Left ventricle myocardium inferior (tissue), 1 donor: ENCODE measurements around the gene TECPR2. TPM values are rescaled to one million over a fixed set of nuclear protein-coding genes. Genes with fewer than 3 reads are reported as not detected.

Experiments used
- DNase-seq: peaks from one replicate; pipeline ENCODE4 v3.0.0-alpha.2; 2020
- H3K27ac ChIP-seq: fragments of 200-600 bp; replicated peaks from 2 replicates; pipeline ENCODE4 v1.8.0; 2021
- H3K27me3 ChIP-seq: fragments of 200-600 bp; 2 replicates; pipeline ENCODE4 v1.8.0; 2021; ENCODE audit warnings: low read depth
- H3K36me3 ChIP-seq: fragments of 200-600 bp; 2 replicates; pipeline ENCODE4 v1.8.0; 2021
- H3K4me1 ChIP-seq: fragments of 200-600 bp; 2 replicates; pipeline ENCODE4 v1.8.0; 2021
- H3K4me3 ChIP-seq: fragments of 200-600 bp; 2 replicates; pipeline ENCODE4 v1.8.0; 2021; ENCODE audit warnings: mild to moderate bottlenecking, moderate library complexity
- H3K9me3 ChIP-seq: fragments of 200-600 bp; replicated peaks from 2 replicates; pipeline ENCODE4 v1.8.0; 2021
- intact Hi-C: fragments of 100-400 bp; cut with micrococcal nuclease; formaldehyde crosslinking; loops from one replicate; pipeline ENCODE4 v1.11.0; 2022
- total RNA-seq: library from RNA; stranded (reverse); fragmentation: NEBNext Ultra II Directional; extraction: Animal tissue kit (Norgen Biotek cat#: 25700); gene quantifications from one replicate; pipeline ENCODE4 v1.2.1, GENCODE V29; 2021
- TF ChIP-seq, protein P1 (sequence below): fragments of 200-600 bp; IDR thresholded peaks from 2 replicates; pipeline ENCODE4 v1.8.0; 2021; ENCODE audit warnings: antibody characterized with exemption, mild to moderate bottlenecking, borderline replicate concordance
- donor health status: DM: no; HTN: yes; CAD: no; lungs with severe emphysema.

The TECPR2 gene
- total RNA-seq, 1 donor from 2014 or later: 20.0 TPM

DNA sequence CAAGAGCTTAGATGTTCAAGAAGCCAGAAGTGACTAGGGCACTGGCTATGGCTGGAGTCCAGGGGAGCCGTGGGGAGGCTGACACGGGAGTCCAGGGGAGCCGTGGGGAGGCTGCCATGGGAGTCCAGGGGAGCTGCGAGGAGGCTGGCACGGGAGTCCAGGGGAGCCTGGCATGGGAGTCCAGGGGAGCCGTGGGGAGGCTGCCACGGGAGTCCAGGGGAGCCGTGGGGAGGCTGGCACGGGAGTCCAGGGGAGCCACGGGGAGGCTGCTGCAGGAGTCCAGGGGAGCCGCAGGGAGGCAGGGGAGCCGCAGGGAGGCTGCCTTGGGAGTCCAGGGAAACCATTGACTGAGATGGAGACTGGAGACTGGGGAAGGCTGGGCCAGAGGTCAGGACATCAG is 54.9 kb downstream of the TECPR2 start:
- TF ChIP-seq, protein P1, sequence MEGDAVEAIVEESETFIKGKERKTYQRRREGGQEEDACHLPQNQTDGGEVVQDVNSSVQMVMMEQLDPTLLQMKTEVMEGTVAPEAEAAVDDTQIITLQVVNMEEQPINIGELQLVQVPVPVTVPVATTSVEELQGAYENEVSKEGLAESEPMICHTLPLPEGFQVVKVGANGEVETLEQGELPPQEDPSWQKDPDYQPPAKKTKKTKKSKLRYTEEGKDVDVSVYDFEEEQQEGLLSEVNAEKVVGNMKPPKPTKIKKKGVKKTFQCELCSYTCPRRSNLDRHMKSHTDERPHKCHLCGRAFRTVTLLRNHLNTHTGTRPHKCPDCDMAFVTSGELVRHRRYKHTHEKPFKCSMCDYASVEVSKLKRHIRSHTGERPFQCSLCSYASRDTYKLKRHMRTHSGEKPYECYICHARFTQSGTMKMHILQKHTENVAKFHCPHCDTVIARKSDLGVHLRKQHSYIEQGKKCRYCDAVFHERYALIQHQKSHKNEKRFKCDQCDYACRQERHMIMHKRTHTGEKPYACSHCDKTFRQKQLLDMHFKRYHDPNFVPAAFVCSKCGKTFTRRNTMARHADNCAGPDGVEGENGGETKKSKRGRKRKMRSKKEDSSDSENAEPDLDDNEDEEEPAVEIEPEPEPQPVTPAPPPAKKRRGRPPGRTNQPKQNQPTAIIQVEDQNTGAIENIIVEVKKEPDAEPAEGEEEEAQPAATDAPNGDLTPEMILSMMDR: no peak
- Histone ChIP-seq H3K9me3 (no peaks in the 10 kb centered on the region), H3K4me1 (no peaks in the 10 kb centered on the region), H3K27me3 (no peaks in the 10 kb centered on the region), H3K36me3 (peaks cover 29% of the 10 kb centered on the region), H3K27ac (no peak overlapping the region), H3K4me3 (no peak overlapping the region)
- DNase-seq: no peak
- intact Hi-C loops: no loop called here

DNA sequence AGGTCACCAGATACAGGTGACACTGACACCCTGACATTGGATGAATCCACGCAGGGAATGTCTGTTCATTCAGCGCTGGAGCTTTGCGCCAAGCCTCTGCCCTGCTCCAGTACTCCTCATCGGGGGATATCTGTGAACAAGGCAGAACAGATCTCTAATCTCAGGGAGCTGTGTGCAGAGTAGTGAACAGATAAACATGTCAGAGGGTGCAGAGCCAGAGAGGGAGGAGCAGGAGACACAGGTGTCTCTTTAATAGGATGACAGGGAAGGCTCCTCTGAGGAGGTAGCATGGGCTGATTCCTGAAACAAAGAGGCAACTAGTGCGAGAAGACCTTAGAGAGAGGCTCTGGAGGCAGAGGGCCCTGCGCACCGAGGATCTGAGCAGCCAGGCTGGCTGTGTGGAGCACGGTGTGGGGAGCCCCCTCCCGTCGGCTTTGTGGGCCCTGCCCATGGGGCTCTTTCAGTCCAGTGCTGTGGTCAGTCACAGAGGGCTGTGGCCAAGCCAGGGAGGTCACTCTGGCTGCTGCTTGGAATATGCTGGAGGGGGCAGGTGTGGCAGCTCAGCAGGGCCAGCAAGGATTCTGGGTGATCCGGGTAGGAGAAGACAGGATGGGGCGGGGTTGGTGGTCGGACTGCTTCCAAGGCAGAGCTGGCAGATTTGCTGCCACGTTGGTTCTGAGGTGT is 55.6 kb downstream of the TECPR2 start:
- TF ChIP-seq, protein P1: no peak
- Histone ChIP-seq H3K27me3 (no peaks in the 10 kb centered on the region), H3K9me3 (no peaks in the 10 kb centered on the region), H3K4me1 (no peaks in the 10 kb centered on the region), H3K4me3 (no peak overlapping the region), H3K27ac (no peak overlapping the region), H3K36me3 (peaks cover 28% of the 10 kb centered on the region)
- intact Hi-C loops: no loop called here
- no peak for DNase-seq

DNA sequence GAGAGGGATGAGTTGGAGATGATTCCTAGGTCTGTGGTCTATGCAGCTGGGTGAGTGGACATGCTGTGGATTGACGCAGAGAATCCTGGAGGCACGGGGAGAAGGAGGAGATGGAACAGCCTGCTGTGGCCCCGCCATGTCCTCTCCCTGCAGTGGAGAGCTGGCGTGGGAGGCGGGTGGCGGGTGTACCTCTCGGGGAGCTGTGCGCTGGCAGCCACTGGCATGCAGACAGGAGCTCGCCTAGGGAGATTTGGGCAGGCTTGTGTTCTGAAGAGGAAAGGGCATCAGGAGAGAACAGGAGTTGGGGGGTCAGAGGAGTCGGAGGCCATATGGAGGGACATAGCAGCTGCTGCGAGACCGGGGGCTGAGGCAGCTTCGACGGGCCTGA is 56.1 kb downstream of the TECPR2 start:
- H3K27me3 ChIP-seq: no peaks in the 10 kb centered on the region
- no peak overlapping the region for H3K27ac ChIP-seq
- H3K4me3 ChIP-seq: no peak overlapping the region
- H3K4me1 ChIP-seq: no peaks in the 10 kb centered on the region
- no peaks in the 10 kb centered on the region for H3K9me3 ChIP-seq
- peaks cover 24% of the 10 kb centered on the region for H3K36me3 ChIP-seq
- intact Hi-C loops: no loop called here
- TF ChIP-seq, protein P1: no peak
- DNase-seq: no peak

DNA sequence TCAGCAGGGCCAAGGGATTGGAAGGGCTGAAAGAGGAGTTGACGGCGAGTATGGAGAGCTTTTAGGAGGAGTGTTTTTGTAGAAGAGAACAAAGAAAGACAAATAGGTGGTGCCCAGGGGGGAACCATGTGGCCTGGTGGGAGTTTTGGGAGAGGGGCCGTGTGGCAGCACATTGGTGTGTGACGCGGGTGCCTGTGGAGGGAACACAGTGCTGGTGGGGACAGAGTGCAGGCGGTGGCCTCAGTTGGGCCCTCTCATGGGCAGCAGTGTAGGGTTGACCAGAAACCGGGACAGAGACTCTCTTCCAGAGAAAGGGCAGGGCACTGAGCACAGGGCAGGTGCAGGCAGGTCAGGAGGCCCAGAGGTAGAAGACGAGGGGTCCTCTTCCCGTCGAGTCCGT is 56.5 kb downstream of the TECPR2 start:
- intact Hi-C loops: no loop called here
- TF ChIP-seq, protein P1: no peak

DNA sequence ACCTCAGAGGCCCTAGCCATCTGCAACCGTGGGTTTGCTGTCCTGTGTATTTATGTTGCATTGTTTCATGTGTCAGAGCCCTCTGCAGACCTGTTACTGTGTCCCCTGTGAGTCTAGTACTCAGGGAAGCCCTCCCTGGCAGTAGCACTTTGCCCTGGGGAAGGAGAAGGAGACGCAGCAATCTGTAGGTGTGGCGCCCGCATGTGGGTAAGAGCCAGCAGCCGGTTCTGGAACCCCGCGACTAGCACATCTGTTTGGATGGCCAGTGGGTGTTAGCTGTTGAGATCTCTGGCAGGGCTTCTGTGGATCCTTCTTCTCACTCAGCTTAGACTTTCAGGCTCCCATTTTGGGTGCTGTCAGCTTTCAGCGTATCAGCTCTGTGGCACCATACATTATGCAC is 57.0 kb downstream of the TECPR2 start:
- intact Hi-C loops: no loop called here
- no peaks in the 10 kb centered on the region for H3K27me3 ChIP-seq
- no peaks in the 10 kb centered on the region for H3K4me1 ChIP-seq
- H3K27ac ChIP-seq: no peak overlapping the region
- TF ChIP-seq, protein P1: no peak
- H3K36me3 ChIP-seq: peaks cover 24% of the 10 kb centered on the region
- no peaks in the 10 kb centered on the region for H3K9me3 ChIP-seq
- no peak for DNase-seq
- H3K4me3 ChIP-seq: no peak overlapping the region

More for the DNA sequence above, 56.5 kb downstream of the TECPR2 start:
- DNase-seq: no peak
- no peaks in the 10 kb centered on the region for H3K9me3 ChIP-seq
- H3K4me3 ChIP-seq: no peak overlapping the region
- no peaks in the 10 kb centered on the region for H3K27me3 ChIP-seq
- no peaks in the 10 kb centered on the region for H3K4me1 ChIP-seq
- H3K27ac ChIP-seq: no peak overlapping the region
- peaks cover 26% of the 10 kb centered on the region for H3K36me3 ChIP-seq
